GM23338 (cell line): Measurements from ENCODE around the gene PARP12. TPM values are rescaled to one million over a fixed set of nuclear protein-coding genes. Genes with fewer than 3 reads are reported as not detected.

Experiments used
- ATAC-seq: fragments of 200-7000 bp; cut with Tn5 transposase; 3 replicates; pipeline ENCODE4 v1.9.1; 2020
- DNase-seq: peaks from one replicate; pipeline ENCODE4 v3.0.0-alpha.2; 2015; ENCODE audit warnings: low spot score
- H2AFZ ChIP-seq: fragments of 200-600 bp; sonication (generic); 2 replicates; pipeline ENCODE4 v1.8.0; 2016; ENCODE audit warnings: antibody characterized with exemption, mild to moderate bottlenecking, moderate library complexity
- H3F3A ChIP-seq: fragments of 200-600 bp; sonication (generic); replicated peaks from 2 replicates; pipeline ENCODE4 v1.8.0; 2017; ENCODE audit warnings: antibody characterized with exemption, mixed run types, low read depth
- H3K27ac ChIP-seq: fragments of 200-600 bp; sonication (generic); 2 replicates; pipeline ENCODE4 v1.6.1; 2016; ENCODE audit warnings: low read depth
- H3K27me3 ChIP-seq: fragments of 200-600 bp; sonication (generic); 2 replicates; pipeline ENCODE4 v1.8.0; 2016; ENCODE audit warnings: mild to moderate bottlenecking, mixed run types, moderate library complexity; ENCODE audit not compliant: insufficient read depth
- H3K36me3 ChIP-seq: fragments of 200-600 bp; sonication (generic); 2 replicates; pipeline ENCODE4 v1.8.0; 2016; ENCODE audit warnings: mild to moderate bottlenecking; ENCODE audit not compliant: insufficient read depth
- H3K4me1 ChIP-seq: fragments of 200-600 bp; sonication (generic); 2 replicates; pipeline ENCODE4 v1.8.0; 2016; ENCODE audit warnings: mild to moderate bottlenecking, moderate library complexity; ENCODE audit not compliant: insufficient read depth
- H3K4me2 ChIP-seq: fragments of 200-600 bp; sonication (generic); 2 replicates; pipeline ENCODE4 v1.7.1; 2017; ENCODE audit warnings: mixed run types
- H3K4me3 ChIP-seq: fragments of 200-600 bp; sonication (generic); 2 replicates; pipeline ENCODE4 v1.6.1; 2016; ENCODE audit warnings: mixed run types
- H3K79me2 ChIP-seq: fragments of 200-600 bp; sonication (generic); replicated peaks from 2 replicates; pipeline ENCODE4 v1.8.0; 2017; ENCODE audit warnings: mild to moderate bottlenecking; ENCODE audit not compliant: insufficient read depth
- H3K9me2 ChIP-seq: fragments of 200-600 bp; sonication (generic); 2 replicates; pipeline ENCODE4 v1.8.0; 2017; ENCODE audit not compliant: insufficient read depth
- H4K20me1 ChIP-seq: fragments of 200-600 bp; sonication (generic); replicated peaks from 2 replicates; pipeline ENCODE4 v1.8.0; 2017; ENCODE audit warnings: mild to moderate bottlenecking; ENCODE audit not compliant: insufficient read depth
- H3K27ac Mint-ChIP-seq: 2 replicates; pipeline ENCODE4 v1.8.0; 2020; ENCODE audit warnings: inconsistent platforms, mild to moderate bottlenecking, moderate library complexity, mixed read lengths
- H3K27me3 Mint-ChIP-seq: 3 replicates; pipeline ENCODE4 v1.8.0; 2022; ENCODE audit warnings: low read depth, mild to moderate bottlenecking, moderate library complexity, mixed read lengths, inconsistent platforms; ENCODE audit not compliant: insufficient read depth, poor library complexity
- H3K36me3 Mint-ChIP-seq: 3 replicates; pipeline ENCODE4 v1.8.0; 2021; ENCODE audit warnings: low read depth, mild to moderate bottlenecking, inconsistent platforms, moderate library complexity, mixed read lengths
- H3K4me1 Mint-ChIP-seq: 3 replicates; pipeline ENCODE4 v1.8.0; 2020; ENCODE audit warnings: mild to moderate bottlenecking, inconsistent platforms, mixed read lengths
- H3K4me3 Mint-ChIP-seq: 3 replicates; pipeline ENCODE4 v1.8.0; 2021; ENCODE audit warnings: moderate library complexity, mild to moderate bottlenecking, inconsistent platforms, mixed read lengths
- H3K9me3 Mint-ChIP-seq: 3 replicates; pipeline ENCODE4 v1.8.0; 2020; ENCODE audit warnings: moderate library complexity, mild to moderate bottlenecking, inconsistent platforms, mixed read lengths
- CREB1 ChIP-seq: fragments of 250-450 bp; sonication (Bioruptor Pico); IDR thresholded peaks from 2 replicates; pipeline ENCODE4 v1.5.0; 2020; ENCODE audit warnings: low read depth, mild to moderate bottlenecking, moderate library complexity
- CTCF ChIP-seq, 2 experiments: fragments of 200-600 bp in 1 of 2; sonication (generic) in 1 of 2; conservative IDR thresholded peaks; 2 replicates each; pipeline versions ENCODE4 v1.5.1 to v1.6.1; 2016 to 2017; ENCODE audit warnings: antibody characterized with exemption in 2 of 2, low read depth in 2 of 2, mild to moderate bottlenecking in 2 of 2, moderate library complexity in 1 of 2
- EZH2 ChIP-seq: fragments of 200-600 bp; sonication (generic); IDR thresholded peaks from one replicate; pipeline ENCODE4 v1.8.0; 2017; ENCODE audit warnings: antibody characterized with exemption, mild to moderate bottlenecking, low read depth; ENCODE audit not compliant: unreplicated experiment
- JUNB ChIP-seq: IDR thresholded peaks from one replicate; pipeline ENCODE4 v1.6.1; 2016; ENCODE audit warnings: antibody characterized with exemption; ENCODE audit not compliant: unreplicated experiment
- POLR2AphosphoS5 ChIP-seq: IDR thresholded peaks from 2 replicates; pipeline ENCODE4 v1.6.1; 2016; ENCODE audit warnings: antibody characterized with exemption, low read depth
- STAT1 ChIP-seq: IDR thresholded peaks from one replicate; pipeline ENCODE4 v1.6.1; 2016; ENCODE audit warnings: antibody characterized with exemption; ENCODE audit not compliant: unreplicated experiment
- ZNF114 ChIP-seq: fragments of 250-450 bp; sonication (Bioruptor Pico); IDR thresholded peaks from 2 replicates; pipeline ENCODE4 v1.5.0; 2020; ENCODE audit warnings: mild to moderate bottlenecking, moderate library complexity
- polyA plus RNA-seq: library from polyadenylated mRNA; unstranded; fragments of >200 nt; fragmentation: Nextera tagmentation; extraction: Ambion mirVana; gene quantifications from 2 replicates; pipeline ENCODE4 v1.2.1, GENCODE V29; 2016
- total RNA-seq: library from RNA; depleted of rRNA; stranded (reverse); fragments of >200 nt; shearing (Covaris generic); gene quantifications from 2 replicates; pipeline ENCODE4 v1.2.3, GENCODE V29; 2014
- TF ChIP-seq, protein P1 (sequence below): IDR thresholded peaks from 2 replicates; pipeline ENCODE4 v1.6.1; 2016; ENCODE audit warnings: antibody characterized with exemption

PARP12 gene
- total and polyA plus RNA-seq, 2 experiments from 2014 or later: 2.7 to 10.3 TPM

GRCh38 chr7:140093375-140093774, 30.6 kb upstream of the PARP12 start:
- 0 out of 2 replicates have a peak overlapping the region, but pooled peaks have one; percentile 47 for H3K27ac Mint-ChIP-seq
- peaks cover 51% of the 10 kb centered on the region for H3K36me3 Mint-ChIP-seq
- H3K27me3 Mint-ChIP-seq: peaks cover 3% of the 10 kb centered on the region

DNA sequence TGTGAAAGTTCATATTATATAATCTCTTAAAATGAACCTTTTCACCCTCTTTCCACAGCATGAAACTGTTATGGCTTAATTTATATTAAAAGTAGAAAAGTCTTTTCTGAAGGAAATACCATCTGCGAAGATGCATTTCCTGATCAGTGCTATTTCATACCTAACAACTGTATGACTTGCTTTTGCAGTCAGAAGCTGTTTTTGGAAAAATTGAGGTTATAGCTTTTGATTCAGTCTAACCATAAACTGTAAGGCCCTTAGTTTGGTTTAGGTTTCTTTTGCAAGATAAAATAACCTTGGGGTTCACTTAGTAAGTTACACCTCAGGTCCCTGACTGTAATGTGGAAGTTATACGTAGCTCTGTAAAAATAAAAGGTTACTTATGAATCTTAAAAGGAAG, 22.7 kb upstream of the PARP12 start:
- no peaks in the 10 kb centered on the region for H3K79me2 ChIP-seq
- peaks cover 13% of the 10 kb centered on the region for H3K4me1 Mint-ChIP-seq
- no peak for TF ChIP-seq POLR2AphosphoS5
- TF ChIP-seq JUNB: no peak
- TF ChIP-seq, protein P1, sequence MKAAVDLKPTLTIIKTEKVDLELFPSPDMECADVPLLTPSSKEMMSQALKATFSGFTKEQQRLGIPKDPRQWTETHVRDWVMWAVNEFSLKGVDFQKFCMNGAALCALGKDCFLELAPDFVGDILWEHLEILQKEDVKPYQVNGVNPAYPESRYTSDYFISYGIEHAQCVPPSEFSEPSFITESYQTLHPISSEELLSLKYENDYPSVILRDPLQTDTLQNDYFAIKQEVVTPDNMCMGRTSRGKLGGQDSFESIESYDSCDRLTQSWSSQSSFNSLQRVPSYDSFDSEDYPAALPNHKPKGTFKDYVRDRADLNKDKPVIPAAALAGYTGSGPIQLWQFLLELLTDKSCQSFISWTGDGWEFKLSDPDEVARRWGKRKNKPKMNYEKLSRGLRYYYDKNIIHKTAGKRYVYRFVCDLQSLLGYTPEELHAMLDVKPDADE: no peak
- no peak for TF ChIP-seq ZNF114
- no peak for TF ChIP-seq STAT1
- TF ChIP-seq EZH2: no peak
- TF ChIP-seq CTCF (conservative IDR thresholded peaks at IDR 0.05; ENCODE audit: low read depth in 2 of 2): no peak
- H3K4me3 ChIP-seq: no peak overlapping the region
- no peak overlapping the region for H2AFZ ChIP-seq
- no peaks in the 10 kb centered on the region for H4K20me1 ChIP-seq
- no peak overlapping the region for H3K27ac ChIP-seq
- H3K9me3 Mint-ChIP-seq: no peaks in the 10 kb centered on the region
- no peaks in the 10 kb centered on the region for H3K36me3 Mint-ChIP-seq
- no peak overlapping the region for H3K27ac Mint-ChIP-seq
- peaks cover 5% of the 10 kb centered on the region for H3K4me1 ChIP-seq
- H3K27me3 Mint-ChIP-seq: peaks cover 3% of the 10 kb centered on the region
- no peak for ATAC-seq
- no peaks in the 10 kb centered on the region for H3K36me3 ChIP-seq
- no peaks in the 10 kb centered on the region for H3K27me3 ChIP-seq
- no peak overlapping the region for H3K4me2 ChIP-seq
- no peaks in the 10 kb centered on the region for H3F3A ChIP-seq
- no peak overlapping the region for H3K4me3 Mint-ChIP-seq
- H3K9me2 ChIP-seq: no peaks in the 10 kb centered on the region
- DNase-seq: no peak

More at GRCh38 chr7:140093375-140093774, 30.6 kb upstream of the PARP12 start:
- Histone ChIP-seq H2AFZ (no peak overlapping the region), H4K20me1 (no peaks in the 10 kb centered on the region), H3K4me1 (no peaks in the 10 kb centered on the region), H3K4me2 (no peak overlapping the region), H3K4me3 (no peak overlapping the region), H3F3A (no peaks in the 10 kb centered on the region), H3K79me2 (no peaks in the 10 kb centered on the region), H3K9me2 (peaks cover 3% of the 10 kb centered on the region; the same call in 1 of the 2 replicates), H3K36me3 (peaks cover 21% of the 10 kb centered on the region), H3K27me3 (no peaks in the 10 kb centered on the region), H3K27ac (no peak overlapping the region)
- no peak for ATAC-seq
- Mint-ChIP-seq H3K4me1 (no peaks in the 10 kb centered on the region), H3K9me3 (no peaks in the 10 kb centered on the region), H3K4me3 (no peak overlapping the region)
- DNase-seq: no peak
- TF ChIP-seq EZH2: no peak

GRCh38 chr7:140084972-140085371, 22.2 kb upstream of the PARP12 start:
- Mint-ChIP-seq H3K27me3 (peaks cover 3% of the 10 kb centered on the region), H3K9me3 (no peaks in the 10 kb centered on the region), H3K27ac (no peak overlapping the region), H3K4me1 (peaks cover 13% of the 10 kb centered on the region), H3K36me3 (no peaks in the 10 kb centered on the region), H3K4me3 (no peak overlapping the region)
- peaks cover 5% of the 10 kb centered on the region for H3K4me1 ChIP-seq
- DNase-seq (no peak), ATAC-seq (no peak)
- H3K27me3 ChIP-seq: no peaks in the 10 kb centered on the region
- no peak overlapping the region for H3K27ac ChIP-seq
- H3F3A ChIP-seq: no peaks in the 10 kb centered on the region
- H3K9me2 ChIP-seq: no peaks in the 10 kb centered on the region
- no peaks in the 10 kb centered on the region for H3K36me3 ChIP-seq
- no peak overlapping the region for H3K4me2 ChIP-seq
- H3K79me2 ChIP-seq: no peaks in the 10 kb centered on the region
- no peaks in the 10 kb centered on the region for H4K20me1 ChIP-seq
- H2AFZ ChIP-seq: no peak overlapping the region
- no peak overlapping the region for H3K4me3 ChIP-seq
- no peak for TF ChIP-seq CTCF (conservative IDR thresholded peaks at IDR 0.05; ENCODE audit: low read depth in 2 of 2)
- no peak for TF ChIP-seq CREB1 (CRISPR knock-in tag)
- TF ChIP-seq POLR2AphosphoS5: no peak
- TF ChIP-seq, protein P1: no peak
- TF ChIP-seq EZH2: no peak
- no peak for TF ChIP-seq JUNB
